Osteoblast (primary cell): ENCODE measurements around the gene YBX2. TPM values are rescaled to one million over a fixed set of nuclear protein-coding genes. Genes with fewer than 3 reads are reported as not detected.
"Not testable (repeated sequence)": the region's sequence is repeated elsewhere in the genome, so short reads cannot be mapped to it uniquely, and the experiment has no call there.

Experiments
- DNase-seq: peaks from one replicate; pipeline ENCODE4 v3.0.0; 2011; ENCODE audit warnings: low spot score, mixed read lengths; ENCODE audit not compliant: insufficient read length; ENCODE audit errors: missing footprints
- H2AFZ ChIP-seq: 2 replicates; pipeline ENCODE4 v1.6.0; 2011; ENCODE audit warnings: mild to moderate bottlenecking, low read length
- H3K27ac ChIP-seq: 2 replicates; pipeline ENCODE4 v1.5.1; 2011; ENCODE audit warnings: mild to moderate bottlenecking, low read depth, low read length, moderate library complexity
- H3K27me3 ChIP-seq: 2 replicates; pipeline ENCODE4 v1.6.0; 2012; ENCODE audit warnings: mild to moderate bottlenecking, control low read depth, inconsistent platforms, low read length, moderate library complexity; ENCODE audit not compliant: insufficient read depth
- H3K36me3 ChIP-seq: 2 replicates; pipeline ENCODE4 v1.5.1; 2011; ENCODE audit warnings: mild to moderate bottlenecking, low read length, control low read depth, moderate library complexity; ENCODE audit not compliant: insufficient read depth
- H3K4me1 ChIP-seq: 2 replicates; pipeline ENCODE4 v1.5.1; 2011; ENCODE audit warnings: mild to moderate bottlenecking, low read length, control low read depth, moderate library complexity; ENCODE audit not compliant: insufficient read depth
- H3K4me2 ChIP-seq: 2 replicates; pipeline ENCODE4 v1.6.0; 2011; ENCODE audit warnings: mild to moderate bottlenecking, low read length; ENCODE audit not compliant: insufficient read depth
- H3K4me3 ChIP-seq: fragments of 200-600 bp; sonication (generic); 3 replicates; pipeline ENCODE4 v1.5.1; 2012; ENCODE audit warnings: mild to moderate bottlenecking, low read length, inconsistent platforms; ENCODE audit not compliant: insufficient read depth
- H3K79me2 ChIP-seq: 2 replicates; pipeline ENCODE4 v1.6.0; 2012; ENCODE audit warnings: mild to moderate bottlenecking, low read length, control low read depth, inconsistent platforms; ENCODE audit not compliant: insufficient read depth
- H3K9me3 ChIP-seq: 2 replicates; pipeline ENCODE4 v1.5.1; 2011; ENCODE audit warnings: low read depth, low read length, control low read depth
- H4K20me1 ChIP-seq: 2 replicates; pipeline ENCODE4 v1.6.0; 2012; ENCODE audit warnings: mild to moderate bottlenecking, low read length, control low read depth; ENCODE audit not compliant: insufficient read depth
- CTCF ChIP-seq: IDR thresholded peaks from 2 replicates; pipeline ENCODE4 v1.5.1; 2011; ENCODE audit warnings: mild to moderate bottlenecking, low read depth, low read length, moderate library complexity; ENCODE audit errors: extremely low read depth
- total RNA-seq: library from RNA; depleted of rRNA; stranded (reverse); fragments of >200 nt; gene quantifications from 2 replicates; pipeline ENCODE4 v1.2.3, GENCODE V29; 2012

Gene YBX2
- total RNA-seq, 1 donor = not detected

- no peak within 1 kb of the TSS for H3K4me3 ChIP-seq
- no peak within 1 kb of the TSS for H3K4me2 ChIP-seq
- no peaks in the 10 kb centered on the region for H4K20me1 ChIP-seq
- no peaks in the 10 kb centered on the region for H3K36me3 ChIP-seq
- no peak within 1 kb of the TSS for H2AFZ ChIP-seq
- H3K79me2 ChIP-seq = no peaks in the 10 kb centered on the region
- H3K27ac ChIP-seq = no peak within 1 kb of the TSS
- DNase-seq = peak; percentile 27
- TF ChIP-seq CTCF = no peak
- H3K27me3 ChIP-seq = peaks cover 34% of the 10 kb centered on the region
- H3K9me3 ChIP-seq = no peaks in the 10 kb centered on the region
- no peaks in the 10 kb centered on the region for H3K4me1 ChIP-seq
These were observed 42.1 kb upstream of the YBX2 start, which contains the start of gene ACAP1 for GRCh38 chr17:7336240-7337175. Gene ACAP1, plus strand, starts transcription at chr17:7336529. Its CDS starts 206 bp downstream, at chr17:7336735.

- not testable (repeated sequence) for H3K79me2 ChIP-seq, H3K27ac ChIP-seq, H4K20me1 ChIP-seq, H3K4me1 ChIP-seq, DNase-seq, H3K4me3 ChIP-seq, H2AFZ ChIP-seq, H3K4me2 ChIP-seq, H3K36me3 ChIP-seq, H3K9me3 ChIP-seq
- peaks cover 26% of the 10 kb centered on the region for H3K27me3 ChIP-seq
These were observed 41.3 kb upstream of the YBX2 start for GRCh38 chr17:7335765-7336164.

- H3K79me2 ChIP-seq = no peaks in the 10 kb centered on the region
- peaks cover 26% of the 10 kb centered on the region for H3K27me3 ChIP-seq
- peaks cover 3% of the 10 kb centered on the region for H3K4me1 ChIP-seq
- no peaks in the 10 kb centered on the region for H3K36me3 ChIP-seq
- H4K20me1 ChIP-seq = no peaks in the 10 kb centered on the region
- no peak overlapping the region for H2AFZ ChIP-seq
- no peak for DNase-seq
- H3K4me3 ChIP-seq = no peak overlapping the region
- no peak overlapping the region for H3K4me2 ChIP-seq
- no peaks in the 10 kb centered on the region for H3K9me3 ChIP-seq
- no peak overlapping the region for H3K27ac ChIP-seq
- no peak for TF ChIP-seq CTCF
These were observed 40.6 kb upstream of the YBX2 start for GRCh38 chr17:7334938-7335538.

GRCh38 chr17:7332600-7333069 is 38.2 kb upstream of the YBX2 start:
- peaks cover 13% of the 10 kb centered on the region for H3K79me2 ChIP-seq
- DNase-seq, H3K4me3 ChIP-seq, H4K20me1 ChIP-seq, H3K27ac ChIP-seq, H2AFZ ChIP-seq, H3K4me2 ChIP-seq, H3K9me3 ChIP-seq, H3K36me3 ChIP-seq: not testable (repeated sequence)
- H3K4me1 ChIP-seq = peaks cover 12% of the 10 kb centered on the region
- peaks cover 26% of the 10 kb centered on the region for H3K27me3 ChIP-seq
